IMR-90 (cell line): ENCODE results near the gene LINC00632. TPM values are rescaled to one million over a fixed set of nuclear protein-coding genes. Genes with fewer than 3 reads are reported as not detected.

Experiments used
- ATAC-seq: fragments of 200-7000 bp; cut with Tn5 transposase; 2 replicates; pipeline ENCODE4 v1.9.1; 2020; ENCODE audit warnings: low read depth, mild to moderate bottlenecking, moderate library complexity
- BruUV-seq: library from RNA; stranded (reverse); fragments of 400-500 nt; replicated peaks from 2 replicates; lab custom pipeline; 2021; lab: Mats Ljungman, UMichigan
- CTCF ChIA-PET: fragments of 300-600 bp; formaldehyde crosslinking; extraction: SDS; loops from one replicate; lab custom pipeline; 2021; ENCODE audit warnings: antibody characterized with exemption; lab: Yijun Ruan, JAX
- POLR2A ChIA-PET: fragments of 300-600 bp; sonication (Branson Sonifier 250); formaldehyde crosslinking; loops from one replicate; lab custom pipeline; 2022; ENCODE audit warnings: antibody characterized with exemption; ENCODE audit not compliant: unreplicated experiment; lab: Charles Lee
- DNase-seq: peaks from one replicate; pipeline ENCODE4 v3.0.0; 2013
- H2AFZ ChIP-seq: replicated peaks from 2 replicates; pipeline ENCODE3; 2013; ENCODE audit warnings: low read length, mild to moderate bottlenecking; ENCODE audit not compliant: poor library complexity
- H2AK5ac ChIP-seq: 2 replicates; pipeline ENCODE4 v1.6.1; 2013; ENCODE audit warnings: low read depth, low read length, inconsistent platforms
- H2AK9ac ChIP-seq: replicated peaks from 2 replicates; pipeline ENCODE3; 2013; ENCODE audit warnings: mild to moderate bottlenecking, low read depth, low read length, moderate library complexity; ENCODE audit not compliant: poor library complexity
- H2BK120ac ChIP-seq: 2 replicates; pipeline ENCODE4 v1.6.1; 2013; ENCODE audit warnings: low read depth, low read length, inconsistent platforms
- H2BK15ac ChIP-seq: 3 replicates; pipeline ENCODE4 v1.6.1; 2013; ENCODE audit warnings: low read depth, low read length, inconsistent platforms
- H2BK20ac ChIP-seq: 2 replicates; pipeline ENCODE4 v1.6.1; 2013; ENCODE audit warnings: low read depth, mild to moderate bottlenecking, inconsistent platforms, low read length, moderate library complexity
- H2BK5ac ChIP-seq: 2 replicates; pipeline ENCODE4 v1.6.1; 2013; ENCODE audit warnings: mild to moderate bottlenecking, low read depth, low read length, inconsistent platforms; ENCODE audit not compliant: poor library complexity, severe bottlenecking
- H3K14ac ChIP-seq: replicated peaks from 2 replicates; pipeline ENCODE4 v1.6.1; 2013; ENCODE audit warnings: low read depth, low read length, inconsistent platforms
- H3K18ac ChIP-seq: 2 replicates; pipeline ENCODE4 v1.6.1; 2013; ENCODE audit warnings: low read depth, low read length, control low read depth
- H3K23ac ChIP-seq: 2 replicates; pipeline ENCODE4 v1.6.1; 2013; ENCODE audit warnings: low read depth, low read length, inconsistent platforms
- H3K27ac ChIP-seq: 2 replicates; pipeline ENCODE4 v1.5.1; 2013; ENCODE audit warnings: mild to moderate bottlenecking, control low read depth, low read length; ENCODE audit not compliant: insufficient read depth
- H3K27me3 ChIP-seq: 2 replicates; pipeline ENCODE4 v1.6.1; 2013; ENCODE audit warnings: low read length; ENCODE audit not compliant: control insufficient read depth, insufficient read depth
- H3K36me3 ChIP-seq: 2 replicates; pipeline ENCODE4 v1.6.1; 2013; ENCODE audit warnings: low read length, mixed read lengths; ENCODE audit not compliant: control insufficient read depth, insufficient read depth
- H3K4ac ChIP-seq: 2 replicates; pipeline ENCODE4 v1.6.1; 2013; ENCODE audit warnings: low read depth, low read length, inconsistent platforms
- H3K4me1 ChIP-seq: 2 replicates; pipeline ENCODE4 v1.6.1; 2013; ENCODE audit warnings: low read length, mixed read lengths; ENCODE audit not compliant: control insufficient read depth, insufficient read depth
- H3K4me2 ChIP-seq: 2 replicates; pipeline ENCODE4 v1.6.1; 2013; ENCODE audit warnings: low read depth, mild to moderate bottlenecking, control low read depth, low read length, moderate library complexity
- H3K4me3 ChIP-seq: 2 replicates; pipeline ENCODE4 v1.5.1; 2013; ENCODE audit warnings: low read depth, mild to moderate bottlenecking, control low read depth, low read length, moderate library complexity; ENCODE audit not compliant: insufficient read depth
- H3K56ac ChIP-seq: 2 replicates; pipeline ENCODE4 v1.6.1; 2013; ENCODE audit warnings: low read length, inconsistent platforms; ENCODE audit not compliant: insufficient read depth; ENCODE audit errors: extremely low read depth
- H3K79me1 ChIP-seq, 2 experiments: 2 replicates each; pipeline ENCODE4 v1.6.1; 2013; ENCODE audit warnings: low read length in 2 of 2, inconsistent platforms in 1 of 2, low read depth in 1 of 2
- H3K9ac ChIP-seq: 2 replicates; pipeline ENCODE4 v1.6.1; 2013; ENCODE audit warnings: low read depth, low read length, control low read depth
- H3K9me1 ChIP-seq: 2 replicates; pipeline ENCODE4 v1.6.1; 2013; ENCODE audit warnings: low read length, inconsistent platforms; ENCODE audit not compliant: insufficient read depth
- H3K9me3 ChIP-seq: 2 replicates; pipeline ENCODE4 v1.6.1; 2013; ENCODE audit warnings: low read length; ENCODE audit not compliant: control insufficient read depth, insufficient read depth
- H4K20me1 ChIP-seq: 2 replicates; pipeline ENCODE4 v1.6.1; 2013; ENCODE audit warnings: low read length, inconsistent platforms; ENCODE audit not compliant: insufficient read depth
- H4K5ac ChIP-seq: 2 replicates; pipeline ENCODE4 v1.6.1; 2013; ENCODE audit warnings: mild to moderate bottlenecking, low read depth, low read length, control low read depth
- H4K8ac ChIP-seq, 2 experiments: 2 replicates each; pipeline ENCODE4 v1.6.1; 2013; ENCODE audit warnings: low read depth in 2 of 2, low read length in 2 of 2, control low read depth in 1 of 2, inconsistent platforms in 1 of 2
- H4K91ac ChIP-seq: 2 replicates; pipeline ENCODE4 v1.6.1; 2013; ENCODE audit warnings: low read depth, low read length, inconsistent platforms; ENCODE audit not compliant: insufficient read depth
- BHLHE40 ChIP-seq: fragments of 150-350 bp; IDR thresholded peaks from 2 replicates; pipeline ENCODE4 v1.6.1; 2016; ENCODE audit warnings: mild to moderate bottlenecking, low read depth, low read length
- CEBPB ChIP-seq: IDR thresholded peaks from 2 replicates; pipeline ENCODE4 v1.6.1; 2012; ENCODE audit warnings: low read depth, low read length, improper control_type of control experiment
- CHD1 ChIP-seq: IDR thresholded peaks from 2 replicates; pipeline ENCODE4 v1.6.1; 2012; ENCODE audit warnings: low read depth, low read length, improper control_type of control experiment
- MAFK ChIP-seq: IDR thresholded peaks from 2 replicates; pipeline ENCODE4 v1.6.1; 2012; ENCODE audit warnings: low read depth, low read length, improper control_type of control experiment
- MAZ ChIP-seq: IDR thresholded peaks from 2 replicates; pipeline ENCODE4 v1.6.1; 2012; ENCODE audit warnings: low read depth, mild to moderate bottlenecking, low read length, improper control_type of control experiment, moderate library complexity, borderline replicate concordance
- MXI1 ChIP-seq: IDR thresholded peaks from 2 replicates; pipeline ENCODE4 v1.6.1; 2012; ENCODE audit warnings: low read depth, mild to moderate bottlenecking, low read length, moderate library complexity, borderline replicate concordance
- NFE2L2 ChIP-seq: fragments of 150-350 bp; IDR thresholded peaks from 2 replicates; pipeline ENCODE4 v1.6.1; 2016; ENCODE audit warnings: low read depth, mild to moderate bottlenecking, low read length
- POLR2A ChIP-seq: IDR thresholded peaks from 2 replicates; pipeline ENCODE4 v1.6.1; 2012; ENCODE audit warnings: mild to moderate bottlenecking, low read depth, low read length
- RAD21 ChIP-seq: IDR thresholded peaks from 2 replicates; pipeline ENCODE4 v1.6.1; 2012; ENCODE audit warnings: low read length, improper control_type of control experiment
- RCOR1 ChIP-seq: IDR thresholded peaks from 2 replicates; pipeline ENCODE4 v1.6.1; 2012; ENCODE audit warnings: mild to moderate bottlenecking, low read length, improper control_type of control experiment; ENCODE audit not compliant: insufficient replicate concordance
- SMC3 ChIP-seq: fragments of 150-350 bp; IDR thresholded peaks from 2 replicates; pipeline ENCODE4 v1.6.1; 2016; ENCODE audit warnings: low read depth, mild to moderate bottlenecking, antibody characterized with exemption, low read length, moderate library complexity
- WGBS, 2 experiments: methylation state at CpG; one replicate each; pipeline versions ENCODE4 v1.1.5 to v1.1.7; 2013; ENCODE audit warnings: missing lambda C conversion rate in 2 of 2; ENCODE audit not compliant: insufficient read length in 1 of 2; ENCODE audit errors: extremely low coverage in 2 of 2; 5-methylcytosine and 5-hydroxymethylcytosine counted together
- dilution Hi-C: fragments of 300-500 bp; cut with HindIII; formaldehyde crosslinking; loops from one replicate; pipeline ENCODE4 v1.14.3; 2018; ENCODE audit warnings: low sequenced_read_pairs; ENCODE audit not compliant: unreplicated experiment
- in situ Hi-C: fragments of 300-500 bp; cut with MboI; formaldehyde crosslinking; loops from 3 replicates; pipeline ENCODE4 v1.14.3; 2019; ENCODE audit warnings: low sequenced_read_pairs, inconsistent platforms, mixed read lengths
- intact Hi-C: fragments of 100-400 bp; cut with micrococcal nuclease; formaldehyde crosslinking; loops from 2 replicates; pipeline ENCODE4 v1.10.0; 2022
- polyA plus RNA-seq, 3 experiments: library from polyadenylated mRNA; depleted of rRNA; stranded (reverse); fragments of >200 nt; gene quantifications; 2 replicates each; pipeline ENCODE4 v1.2.3, GENCODE V29; 2012; ENCODE audit warnings: low replicate concordance in 1 of 3
- total RNA-seq: library from RNA; depleted of rRNA; stranded (reverse); fragments of >200 nt; gene quantifications from 2 replicates; pipeline ENCODE4 v1.2.3, GENCODE V29; 2012
- TF ChIP-seq, protein P1 (sequence below): conservative IDR thresholded peaks from 2 replicates; pipeline ENCODE4 v1.5.1; 2012; ENCODE audit warnings: mild to moderate bottlenecking, low read depth, low read length, improper control_type of control experiment

Gene LINC00632
- total and polyA plus RNA-seq, 2 of the 4 experiments (the other 2 are of a cell fraction): 7.2 to 25.0 TPM

DNA sequence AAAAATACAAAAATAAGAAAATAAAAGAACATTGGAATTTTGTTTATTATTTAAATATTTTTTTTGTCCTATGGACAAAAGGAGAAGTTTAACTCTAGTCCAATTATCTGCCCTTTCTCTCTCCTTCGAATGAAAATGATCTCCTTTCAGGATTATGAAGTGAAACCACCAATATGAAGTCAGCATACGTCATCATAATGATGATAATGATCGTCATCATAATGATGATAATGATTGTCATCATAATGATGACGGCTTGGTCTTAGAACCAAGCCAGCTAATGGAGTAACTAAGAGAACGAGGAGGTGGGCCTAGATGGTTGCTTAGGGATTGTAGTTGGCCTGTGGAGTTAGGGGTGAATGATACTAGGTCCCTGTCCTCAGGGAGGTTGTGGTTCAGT is 21.9 kb upstream of the LINC00632 start:
- H4K91ac ChIP-seq: no peak overlapping the region
- no peak overlapping the region for H2BK120ac ChIP-seq
- H3K4me1 ChIP-seq: no peaks in the 10 kb centered on the region
- TF ChIP-seq, protein P1, sequence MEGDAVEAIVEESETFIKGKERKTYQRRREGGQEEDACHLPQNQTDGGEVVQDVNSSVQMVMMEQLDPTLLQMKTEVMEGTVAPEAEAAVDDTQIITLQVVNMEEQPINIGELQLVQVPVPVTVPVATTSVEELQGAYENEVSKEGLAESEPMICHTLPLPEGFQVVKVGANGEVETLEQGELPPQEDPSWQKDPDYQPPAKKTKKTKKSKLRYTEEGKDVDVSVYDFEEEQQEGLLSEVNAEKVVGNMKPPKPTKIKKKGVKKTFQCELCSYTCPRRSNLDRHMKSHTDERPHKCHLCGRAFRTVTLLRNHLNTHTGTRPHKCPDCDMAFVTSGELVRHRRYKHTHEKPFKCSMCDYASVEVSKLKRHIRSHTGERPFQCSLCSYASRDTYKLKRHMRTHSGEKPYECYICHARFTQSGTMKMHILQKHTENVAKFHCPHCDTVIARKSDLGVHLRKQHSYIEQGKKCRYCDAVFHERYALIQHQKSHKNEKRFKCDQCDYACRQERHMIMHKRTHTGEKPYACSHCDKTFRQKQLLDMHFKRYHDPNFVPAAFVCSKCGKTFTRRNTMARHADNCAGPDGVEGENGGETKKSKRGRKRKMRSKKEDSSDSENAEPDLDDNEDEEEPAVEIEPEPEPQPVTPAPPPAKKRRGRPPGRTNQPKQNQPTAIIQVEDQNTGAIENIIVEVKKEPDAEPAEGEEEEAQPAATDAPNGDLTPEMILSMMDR: no peak
- TF ChIP-seq MAFK (no peak), POLR2A (no peak), CEBPB (no peak), RAD21 (no peak), MXI1 (no peak), RCOR1 (no peak), CHD1 (no peak), BHLHE40 (no peak), SMC3 (no peak), MAZ (no peak), NFE2L2 (no peak)
- H3K4ac ChIP-seq: no peak overlapping the region
- no peak overlapping the region for H3K4me2 ChIP-seq
- H2BK15ac ChIP-seq: no peak overlapping the region
- no peak overlapping the region for H3K14ac ChIP-seq
- no peak overlapping the region for H2BK5ac ChIP-seq
- no peak for ATAC-seq
- H3K79me1 ChIP-seq: no peaks in the 10 kb centered on the region
- no peak for DNase-seq
- no peaks in the 10 kb centered on the region for H3K36me3 ChIP-seq
- H2AFZ ChIP-seq: no peak overlapping the region
- dilution Hi-C loops: no loop called here
- intact Hi-C loops: no loop called here
- H3K27ac ChIP-seq: no peak overlapping the region
- no peak overlapping the region for H3K4me3 ChIP-seq
- H4K8ac ChIP-seq: no peak overlapping the region
- H3K27me3 ChIP-seq: no peaks in the 10 kb centered on the region
- H3K18ac ChIP-seq: no peak overlapping the region
- WGBS, 2 experiments: 100% methylated on average over 1 of the region's 5 CpGs; no CpG with 5 or more reads in 1 of the 2 experiments
- no peak overlapping the region for H4K5ac ChIP-seq
- no TSS peak for BruUV-seq
- H4K20me1 ChIP-seq: no peaks in the 10 kb centered on the region
- H3K9me1 ChIP-seq: no peaks in the 10 kb centered on the region
- H3K56ac ChIP-seq: no peak overlapping the region
- CTCF ChIA-PET: no interaction called here
- H2AK9ac ChIP-seq: no peak overlapping the region
- H3K23ac ChIP-seq: no peak overlapping the region
- no peak overlapping the region for H2AK5ac ChIP-seq
- in situ Hi-C loops: no loop called here
- H2BK20ac ChIP-seq: no peak overlapping the region
- POLR2A ChIA-PET: no interaction called here
- H3K9ac ChIP-seq: no peak overlapping the region
- no peaks in the 10 kb centered on the region for H3K9me3 ChIP-seq
